ENCODE results near the gene GTF3C5. TPM values are rescaled to one million over a fixed set of nuclear protein-coding genes. Genes with fewer than 3 reads are reported as not detected.

The GTF3C5 gene
- total RNA-seq, 3 donors from 2014 or later (not counting 1 experiment from before 2014, with no cell fraction given), result 52.6 to 69.2 (median 60.4) TPM

- Histone ChIP-seq H3K27me3 (ENCODE audit: control insufficient read depth, insufficient read depth, low read length) (no peaks in the 10 kb centered on the region), H3K36me3 (ENCODE audit: control insufficient read depth, insufficient read depth, low read length) (peaks cover 90% of the 10 kb centered on the region), H3K4me1 (ENCODE audit: control insufficient read depth, insufficient read depth, low read length) (peaks cover 5% of the 10 kb centered on the region), H3K4me3 (ENCODE audit: low read length) (no peak overlapping the region), H3K9me3 (ENCODE audit: control insufficient read depth, insufficient read depth, low read length) (no peaks in the 10 kb centered on the region), H3K27ac (ENCODE audit: low read length) (no peak overlapping the region)
- Mint-ChIP-seq H3K36me3 (no peaks in the 10 kb centered on the region), H3K9me3 (no peaks in the 10 kb centered on the region), H3K4me1 (peaks cover 5 to 10% of the 10 kb centered on the region in 2 donors), H3K27me3 (ENCODE audit: low read depth in 2 of 2) (no peaks in the 10 kb centered on the region), H3K27ac (peak overlapping the region; percentile 80), H3K4me3 (no peak overlapping the region)
- no peak for DNase-seq
- intact Hi-C loops (cut with micrococcal nuclease), result no loop called here
- no peak for TF ChIP-seq CTCF (IDR thresholded peaks at IDR 0.05)
- no peak for ATAC-seq
- 100% methylated on average over 7 of the region's 7 CpGs for WGBS (ENCODE audit: insufficient coverage)
These were observed 74.6 kb downstream of the GTF3C5 start for GRCh38 chr9:133105461-133105770.

GRCh38 chr9:133106511-133107244 lies 75.9 kb downstream of the GTF3C5 start:
- H3K27ac Mint-ChIP-seq, result peak overlapping the region; percentile 58 to 74
- Histone ChIP-seq H3K4me1 (ENCODE audit: control insufficient read depth, insufficient read depth, low read length) (peaks cover 5% of the 10 kb centered on the region), H3K4me3 (ENCODE audit: low read length) (no peak overlapping the region), H3K9me3 (ENCODE audit: control insufficient read depth, insufficient read depth, low read length) (no peaks in the 10 kb centered on the region), H3K36me3 (ENCODE audit: control insufficient read depth, insufficient read depth, low read length) (peaks cover 84% of the 10 kb centered on the region), H3K27ac (ENCODE audit: low read length) (no peak overlapping the region), H3K27me3 (ENCODE audit: control insufficient read depth, insufficient read depth, low read length) (no peaks in the 10 kb centered on the region)
- ATAC-seq (no peak), DNase-seq (no peak)
- no peak overlapping the region for H3K4me3 Mint-ChIP-seq
- 90% methylated on average over 17 of the region's 17 CpGs for WGBS (ENCODE audit: insufficient coverage)
- no peaks in the 10 kb centered on the region for H3K27me3 Mint-ChIP-seq (ENCODE audit: low read depth in 2 of 2)
- intact Hi-C loops (cut with micrococcal nuclease), result no loop called here
- H3K36me3 Mint-ChIP-seq, result no peaks in the 10 kb centered on the region
- H3K9me3 Mint-ChIP-seq, result no peaks in the 10 kb centered on the region
- no peak for TF ChIP-seq CTCF (IDR thresholded peaks at IDR 0.05)
- H3K4me1 Mint-ChIP-seq, result peaks cover 5 to 14% of the 10 kb centered on the region in 2 donors

GRCh38 chr9:133107245-133107722 lies 76.5 kb downstream of the GTF3C5 start:
- no peak overlapping the region for H3K27ac ChIP-seq (ENCODE audit: low read length)
- no peak for ATAC-seq
- H3K4me1 ChIP-seq (ENCODE audit: control insufficient read depth, insufficient read depth, low read length), result peaks cover 9% of the 10 kb centered on the region
- Mint-ChIP-seq H3K4me3 (no peak overlapping the region), H3K27me3 (ENCODE audit: low read depth in 2 of 2) (no peaks in the 10 kb centered on the region), H3K27ac (peak overlapping the region; percentile 53 to 97), H3K36me3 (no peaks in the 10 kb centered on the region), H3K4me1 (peaks cover 6 to 17% of the 10 kb centered on the region in 2 donors), H3K9me3 (no peaks in the 10 kb centered on the region)
- H3K4me3 ChIP-seq (ENCODE audit: low read length), result no peak overlapping the region
- H3K27me3 ChIP-seq (ENCODE audit: control insufficient read depth, insufficient read depth, low read length), result no peaks in the 10 kb centered on the region
- TF ChIP-seq CTCF (IDR thresholded peaks at IDR 0.05), result no peak
- H3K9me3 ChIP-seq (ENCODE audit: control insufficient read depth, insufficient read depth, low read length), result no peaks in the 10 kb centered on the region
- no peak for DNase-seq
- H3K36me3 ChIP-seq (ENCODE audit: control insufficient read depth, insufficient read depth, low read length), result peaks cover 83% of the 10 kb centered on the region
- intact Hi-C loops (cut with micrococcal nuclease), result no loop called here
- 91% methylated on average over 13 of the region's 13 CpGs for WGBS (ENCODE audit: insufficient coverage)

Other genes starting within 250 kb of the GTF3C5 start
- under 1 TPM; 0.14 to 0.21 (median 0.18) TPM for gene AK8, start 152.7 kb upstream of the GTF3C5 start, total RNA-seq
- gene SPACA9, start 152.1 kb upstream of the GTF3C5 start, total RNA-seq, result 1 to 10 TPM; 1.1 to 1.6 (median 1.4) TPM
- gene TSC1, start 86.4 kb upstream of the GTF3C5 start, total RNA-seq, result 10 to 100 TPM; 58.0 to 73.5 (median 63.3) TPM
- gene GFI1B, start 52.3 kb upstream of the GTF3C5 start, total RNA-seq, result 1 to 10 TPM in 2 of 3 donors, under 1 TPM in 1; 0.41 to 3.3 (median 2.8) TPM
- under 1 TPM; 0.18 to 0.68 (median 0.42) TPM for gene CEL, start 31.0 kb downstream of the GTF3C5 start, total RNA-seq
- 100 to 1,000 TPM; 206 to 250 (median 208) TPM for gene RALGDS, start 90.2 kb downstream of the GTF3C5 start, total RNA-seq
- gene GBGT1, start 132.9 kb downstream of the GTF3C5 start, total RNA-seq, result 1 to 10 TPM; 1.4 to 2.2 (median 1.7) TPM
- not detected for gene OBP2B, start 178.3 kb downstream of the GTF3C5 start, total RNA-seq
- 1 to 10 TPM in 1 of 3 donors, under 1 TPM in 2; 0.20 to 4.2 (median 0.56) TPM for gene ABO, start 244.2 kb downstream of the GTF3C5 start, total RNA-seq